ENCODE measurements around the gene FUT7. TPM values are rescaled to one million over a fixed set of nuclear protein-coding genes. Genes with fewer than 3 reads are reported as not detected.

The FUT7 gene
- total and polyA plus RNA-seq, 2 of the 13 experiments (the other 11 are each of a cell fraction or from before 2014, with no cell fraction given): 0.05 TPM; not detected in 1

- no peak for TF ChIP-seq NONO (IDR thresholded peaks at IDR 0.05)
- TF ChIP-seq NONO (CRISPR knock-in tag; conservative IDR thresholded peaks at IDR 0.05): 0 out of 2 replicates have a peak, but pooled peaks have one; percentile 43
- TF ChIP-seq PCBP1 (IDR thresholded peaks at IDR 0.05; ENCODE audit: borderline replicate concordance, low read depth, low read length): no peak
- no peak for TF ChIP-seq NFAT5 (CRISPR knock-in tag; IDR thresholded peaks at IDR 0.05)
- no peak for TF ChIP-seq NR2C2 (CRISPR knock-in tag; IDR thresholded peaks at IDR 0.05; ENCODE audit: borderline replicate concordance)
- TF ChIP-seq BHLHE40 (IDR thresholded peaks at IDR 0.05; ENCODE audit: low read length): no peak
- TF ChIP-seq ZBTB2 (CRISPR knock-in tag; IDR thresholded peaks at IDR 0.05; ENCODE audit: low read depth): no peak
- TF ChIP-seq YEATS2 (CRISPR knock-in tag; IDR thresholded peaks at IDR 0.05; ENCODE audit: borderline replicate concordance): no peak
- peak; percentile 59; the same call in 1 of the 2 replicates for TF ChIP-seq ZBTB34 (CRISPR knock-in tag; IDR thresholded peaks at IDR 0.05)
- TF ChIP-seq ZNF33B (CRISPR knock-in tag; IDR thresholded peaks at IDR 0.05): 0 out of 2 replicates have a peak, but pooled peaks have one; percentile 40
- peak; percentile 73; the same call in 1 of the 2 replicates for TF ChIP-seq SP4 (CRISPR knock-in tag; IDR thresholded peaks at IDR 0.05)
- TF ChIP-seq ZNF768 (CRISPR knock-in tag; IDR thresholded peaks at IDR 0.05): no peak
- TF ChIP-seq ZNF496 (CRISPR knock-in tag; IDR thresholded peaks at IDR 0.05; ENCODE audit: insufficient replicate concordance): no peak
- no peak for TF ChIP-seq CREM (IDR thresholded peaks at IDR 0.05)
- no peak for TF ChIP-seq CREM (CRISPR knock-in tag; IDR thresholded peaks at IDR 0.05)
- no peak for TF ChIP-seq ZNF207 (IDR thresholded peaks at IDR 0.05; ENCODE audit: borderline replicate concordance)
- no peak for TF ChIP-seq ZNF326 (CRISPR knock-in tag; IDR thresholded peaks at IDR 0.05; ENCODE audit: borderline replicate concordance)
- no peak for TF ChIP-seq ZKSCAN1 (IDR thresholded peaks at IDR 0.05; ENCODE audit: low read length)
- peak; percentile 61; the same call in 1 of the 2 replicates for TF ChIP-seq ZSCAN31 (CRISPR knock-in tag; IDR thresholded peaks at IDR 0.05; ENCODE audit: low read depth)
- TF ChIP-seq CC2D1A (CRISPR knock-in tag; IDR thresholded peaks at IDR 0.05): no peak
- no peak for TF ChIP-seq ZUFSP (CRISPR knock-in tag; IDR thresholded peaks at IDR 0.05; ENCODE audit: borderline replicate concordance)
Measured at GRCh38 chr9:137067860-137068538, 36.1 kb upstream of the FUT7 start (continued).
